CD4-positive, alpha-beta T cell treated with Interferon alpha-2 for 1 hour (primary cell): ENCODE data around the gene CEP131.
"Not testable (repeated sequence)": the region's sequence is repeated elsewhere in the genome, so short reads cannot be mapped to it uniquely, and the experiment has no call there.

Experiments
- DNase-seq, 2 donors: peaks; one replicate each; pipeline ENCODE4 v3.0.0-alpha.2; 2020 to 2022

Gene CEP131

GRCh38 chr17:81238490-81238814, 15.7 kb upstream of the CEP131 start:
- DNase-seq, result no peak

- DNase-seq, result no peak
Observed at GRCh38 chr17:81237591-81238489, 15.1 kb upstream of the CEP131 start.

GRCh38 chr17:81236784-81237183, 14.0 kb upstream of the CEP131 start:
- DNase-seq, result no peak

- no peak for DNase-seq
Observed at GRCh38 chr17:81235822-81236740, 13.3 kb upstream of the CEP131 start.

- no peak for DNase-seq
Observed at GRCh38 chr17:81234940-81235821, 12.4 kb upstream of the CEP131 start.

GRCh38 chr17:81234506-81234855, 11.7 kb upstream of the CEP131 start:
- DNase-seq, result no peak

- DNase-seq, result no peak
Observed at GRCh38 chr17:81233811-81234505, 11.2 kb upstream of the CEP131 start.

GRCh38 chr17:81233316-81233715, 10.6 kb upstream of the CEP131 start:
- DNase-seq, result no peak

- no peak for DNase-seq
Observed at GRCh38 chr17:81232616-81233241, 10.0 kb upstream of the CEP131 start.

GRCh38 chr17:81231766-81232581, 9.2 kb upstream of the CEP131 start:
- DNase-seq, result no peak

- no peak for DNase-seq
Observed at GRCh38 chr17:81231121-81231645, 8.4 kb upstream of the CEP131 start.

GRCh38 chr17:81230043-81230820, 7.5 kb upstream of the CEP131 start:
- no peak for DNase-seq

- DNase-seq, result no peak
Observed at GRCh38 chr17:81229666-81229920, 6.8 kb upstream of the CEP131 start.

GRCh38 chr17:81228834-81229665, 6.3 kb upstream of the CEP131 start:
- DNase-seq, result no peak

- peak in 1 of 2 donors; percentile 22 for DNase-seq
Observed at GRCh38 chr17:81228420-81228819, 5.7 kb upstream of the CEP131 start.

- not testable (repeated sequence) for DNase-seq
Observed at GRCh38 chr17:81227630-81228029, 4.9 kb upstream of the CEP131 start.

GRCh38 chr17:81223762-81224130, 981 bp upstream of the CEP131 start:
- peak in 1 of 2 donors; percentile 16 for DNase-seq

- no peak for DNase-seq
Observed at GRCh38 chr17:81222620-81222905, 202 bp downstream of the CEP131 start.

GRCh38 chr17:81221842-81222619, 734 bp downstream of the CEP131 start:
- DNase-seq, result no peak
